ENCODE measurements around the gene EIF3C.
"Not testable (repeated sequence)": the region's sequence is repeated elsewhere in the genome, so short reads cannot be mapped to it uniquely, and the experiment has no call there.

DNA sequence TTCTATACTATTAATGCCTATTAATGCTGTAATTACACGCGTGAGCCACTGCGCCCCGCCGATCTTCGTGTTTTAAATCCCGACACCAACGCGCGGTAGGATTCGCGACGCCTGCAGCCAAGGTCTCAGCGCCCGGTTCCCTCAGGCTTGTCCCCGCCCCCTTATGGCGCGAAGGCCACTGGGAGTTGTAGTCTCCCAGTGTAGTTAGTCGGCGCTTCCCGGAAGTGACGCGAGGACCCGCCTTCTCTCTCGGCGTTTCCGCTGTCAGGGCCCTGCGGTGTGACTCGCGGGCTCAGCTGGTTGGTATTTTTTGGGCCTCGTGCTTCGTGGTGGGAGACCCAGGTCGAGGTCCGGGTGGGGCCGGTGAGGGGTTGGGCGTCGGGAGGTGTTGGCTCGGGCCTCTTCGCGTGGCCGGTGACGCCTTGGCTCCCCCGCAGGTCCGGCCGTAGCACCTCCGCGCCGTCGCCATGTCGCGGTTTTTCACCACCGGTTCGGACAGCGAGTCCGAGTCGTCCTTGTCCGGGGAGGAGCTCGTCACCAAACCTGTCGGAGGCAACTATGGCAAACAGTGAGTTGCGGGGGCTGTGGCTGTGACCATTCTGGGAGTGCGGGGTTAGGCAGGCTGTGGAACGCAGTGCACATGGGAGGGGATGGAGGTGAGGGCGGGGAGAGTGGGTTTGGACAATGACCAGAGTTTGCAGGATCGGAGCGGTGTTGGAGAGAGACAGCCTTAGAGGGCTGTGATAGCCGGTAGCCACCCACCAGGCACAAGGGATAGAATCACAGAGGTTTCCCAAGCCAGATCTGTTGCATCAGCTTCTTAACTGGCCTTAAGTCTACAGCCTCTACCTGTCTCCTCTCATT is at the start of gene EIF3C:
- TF ChIP-seq, protein P1, sequence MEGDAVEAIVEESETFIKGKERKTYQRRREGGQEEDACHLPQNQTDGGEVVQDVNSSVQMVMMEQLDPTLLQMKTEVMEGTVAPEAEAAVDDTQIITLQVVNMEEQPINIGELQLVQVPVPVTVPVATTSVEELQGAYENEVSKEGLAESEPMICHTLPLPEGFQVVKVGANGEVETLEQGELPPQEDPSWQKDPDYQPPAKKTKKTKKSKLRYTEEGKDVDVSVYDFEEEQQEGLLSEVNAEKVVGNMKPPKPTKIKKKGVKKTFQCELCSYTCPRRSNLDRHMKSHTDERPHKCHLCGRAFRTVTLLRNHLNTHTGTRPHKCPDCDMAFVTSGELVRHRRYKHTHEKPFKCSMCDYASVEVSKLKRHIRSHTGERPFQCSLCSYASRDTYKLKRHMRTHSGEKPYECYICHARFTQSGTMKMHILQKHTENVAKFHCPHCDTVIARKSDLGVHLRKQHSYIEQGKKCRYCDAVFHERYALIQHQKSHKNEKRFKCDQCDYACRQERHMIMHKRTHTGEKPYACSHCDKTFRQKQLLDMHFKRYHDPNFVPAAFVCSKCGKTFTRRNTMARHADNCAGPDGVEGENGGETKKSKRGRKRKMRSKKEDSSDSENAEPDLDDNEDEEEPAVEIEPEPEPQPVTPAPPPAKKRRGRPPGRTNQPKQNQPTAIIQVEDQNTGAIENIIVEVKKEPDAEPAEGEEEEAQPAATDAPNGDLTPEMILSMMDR (conservative IDR thresholded peaks at IDR 0.05), result not testable (repeated sequence)
- not testable (repeated sequence) for TF ChIP-seq EZH2 (IDR thresholded peaks at IDR 0.05; ENCODE audit: low read depth)

Data from PC-9 (cell line).